ENCODE data around the gene NPM1. TPM values are rescaled to one million over a fixed set of nuclear protein-coding genes. Genes with fewer than 3 reads are reported as not detected.

The NPM1 gene
- total and polyA plus RNA-seq, 2 donors (not counting 1 experiment from before 2014, with no cell fraction given) = 158 to 920 TPM

DNA sequence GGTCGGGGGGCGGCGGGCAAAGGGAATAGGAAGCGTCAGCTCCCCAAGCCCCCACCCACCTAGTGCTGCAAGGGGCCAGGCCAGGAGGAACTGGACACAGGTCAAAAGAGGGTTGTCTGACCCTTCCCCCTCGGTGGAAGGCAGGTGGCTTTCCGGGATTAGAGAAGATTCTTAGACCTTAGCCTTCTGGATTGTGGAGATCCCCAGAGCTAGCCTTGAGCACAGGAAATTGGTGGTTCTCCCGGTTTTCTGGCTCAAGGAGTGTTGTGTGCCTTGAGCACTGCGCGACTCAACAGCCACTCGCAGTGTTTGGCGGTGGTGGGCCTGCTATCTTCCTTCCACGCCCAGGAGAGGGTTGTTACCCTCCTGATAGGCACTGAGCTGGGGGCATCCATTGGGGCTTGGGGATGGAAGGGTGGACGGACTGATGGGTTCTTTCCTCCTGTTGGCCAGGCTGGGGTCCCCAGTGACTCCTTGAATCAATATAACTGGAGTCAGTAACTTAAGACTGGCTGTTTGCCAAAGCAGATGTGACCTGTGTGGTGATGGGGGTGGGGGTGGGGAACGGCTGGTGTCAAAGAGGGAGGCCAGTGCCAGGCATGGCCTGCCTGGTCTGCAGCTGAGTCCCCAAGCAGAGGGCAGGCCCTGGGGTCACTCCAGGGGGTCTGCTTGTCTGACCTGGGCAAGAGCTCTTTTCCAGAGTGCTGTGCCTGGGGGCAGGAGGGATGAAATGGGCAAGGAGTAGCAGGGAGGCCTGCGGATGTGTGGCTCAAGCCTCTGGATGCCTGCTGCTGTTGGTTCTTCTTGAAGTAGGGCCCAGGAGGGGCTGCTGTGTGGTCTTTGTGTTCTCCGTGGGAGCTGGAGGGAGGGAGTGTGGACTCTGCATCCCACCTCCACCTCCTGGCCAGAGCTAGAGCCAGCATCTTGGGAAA, 33.9 kb downstream of the NPM1 start:
- H3K9ac ChIP-seq (ENCODE audit: low read length) = no peak overlapping the region
- H3K4me3 ChIP-seq (ENCODE audit: control extremely low read depth in 1 of 5, extremely low read depth in 1 of 5, insufficient read depth in 1 of 5, low read depth in 2 of 5, low read length in 4 of 5) = no peak overlapping the region
- peaks cover 20 to 22% of the 10 kb centered on the region in 2 donors for H3K4me1 ChIP-seq (ENCODE audit: control insufficient read depth in 2 of 2, insufficient read depth in 2 of 2, low read length in 2 of 2)
- Mint-ChIP-seq H3K9me3 (ENCODE audit: insufficient read depth) (no peaks in the 10 kb centered on the region), H3K27ac (no peak overlapping the region), H3K4me1 (peaks cover 12% of the 10 kb centered on the region), H3K27me3 (peaks cover 25% of the 10 kb centered on the region), H3K4me3 (peak overlapping the region; percentile 53)
- no peaks in the 10 kb centered on the region for H3K36me3 ChIP-seq (replicated peaks in 1 of 2; ENCODE audit: control extremely low read depth in 1 of 2, control insufficient read depth in 1 of 2, extremely low read depth in 1 of 2, insufficient read depth in 2 of 2, low read length in 1 of 2)
- CTCF ChIA-PET = interaction anchor here (1.6 kb wide), 1 partner anchor 8 kb away, joined by 4 read pairs; no protein-coding TSS in a partner anchor
- H3K27ac ChIP-seq (ENCODE audit: low read length in 2 of 2) = no peak overlapping the region
- 78% methylated on average over 14 of the region's 16 CpGs for WGBS (ENCODE audit: insufficient coverage)
- DNase-seq (no peak), ATAC-seq (ENCODE audit: low read depth) (no peak)
- no peaks in the 10 kb centered on the region for H4K20me1 ChIP-seq (ENCODE audit: control insufficient read depth, insufficient read depth, low read length, poor library complexity, severe bottlenecking)
- H3K27me3 ChIP-seq (replicated peaks in 1 of 4; ENCODE audit: control extremely low read depth in 1 of 4, control insufficient read depth in 3 of 4, insufficient read depth in 4 of 4, low read length in 3 of 4) = peaks cover 0 to 31% (median 8%) of the 10 kb centered on the region in 4 experiments
- no peaks in the 10 kb centered on the region for H3K9me3 ChIP-seq (ENCODE audit: control extremely low read depth in 1 of 3, control insufficient read depth in 2 of 3, insufficient read depth in 1 of 3, low read length in 2 of 3)
- no peak overlapping the region for H2AFZ ChIP-seq (ENCODE audit: insufficient read depth, low read depth, low read length, poor library complexity, severe bottlenecking)
- no peak overlapping the region for H3K4me2 ChIP-seq (replicated peaks; ENCODE audit: low read depth, low read length, poor library complexity, severe bottlenecking)
- POLR2A ChIA-PET = no interaction called here
- TF ChIP-seq, protein P1, sequence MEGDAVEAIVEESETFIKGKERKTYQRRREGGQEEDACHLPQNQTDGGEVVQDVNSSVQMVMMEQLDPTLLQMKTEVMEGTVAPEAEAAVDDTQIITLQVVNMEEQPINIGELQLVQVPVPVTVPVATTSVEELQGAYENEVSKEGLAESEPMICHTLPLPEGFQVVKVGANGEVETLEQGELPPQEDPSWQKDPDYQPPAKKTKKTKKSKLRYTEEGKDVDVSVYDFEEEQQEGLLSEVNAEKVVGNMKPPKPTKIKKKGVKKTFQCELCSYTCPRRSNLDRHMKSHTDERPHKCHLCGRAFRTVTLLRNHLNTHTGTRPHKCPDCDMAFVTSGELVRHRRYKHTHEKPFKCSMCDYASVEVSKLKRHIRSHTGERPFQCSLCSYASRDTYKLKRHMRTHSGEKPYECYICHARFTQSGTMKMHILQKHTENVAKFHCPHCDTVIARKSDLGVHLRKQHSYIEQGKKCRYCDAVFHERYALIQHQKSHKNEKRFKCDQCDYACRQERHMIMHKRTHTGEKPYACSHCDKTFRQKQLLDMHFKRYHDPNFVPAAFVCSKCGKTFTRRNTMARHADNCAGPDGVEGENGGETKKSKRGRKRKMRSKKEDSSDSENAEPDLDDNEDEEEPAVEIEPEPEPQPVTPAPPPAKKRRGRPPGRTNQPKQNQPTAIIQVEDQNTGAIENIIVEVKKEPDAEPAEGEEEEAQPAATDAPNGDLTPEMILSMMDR (IDR thresholded peaks at IDR 0.05) = no peak
- TF ChIP-seq EZH2 (IDR thresholded peaks at IDR 0.05; ENCODE audit: borderline replicate concordance, insufficient read depth, low read depth, low read length, poor library complexity, severe bottlenecking) = no peak
- intact Hi-C loops (cut with micrococcal nuclease) = no loop called here
- H3K79me2 ChIP-seq (ENCODE audit: control insufficient read depth, insufficient read depth, low read length) = no peaks in the 10 kb centered on the region

DNA sequence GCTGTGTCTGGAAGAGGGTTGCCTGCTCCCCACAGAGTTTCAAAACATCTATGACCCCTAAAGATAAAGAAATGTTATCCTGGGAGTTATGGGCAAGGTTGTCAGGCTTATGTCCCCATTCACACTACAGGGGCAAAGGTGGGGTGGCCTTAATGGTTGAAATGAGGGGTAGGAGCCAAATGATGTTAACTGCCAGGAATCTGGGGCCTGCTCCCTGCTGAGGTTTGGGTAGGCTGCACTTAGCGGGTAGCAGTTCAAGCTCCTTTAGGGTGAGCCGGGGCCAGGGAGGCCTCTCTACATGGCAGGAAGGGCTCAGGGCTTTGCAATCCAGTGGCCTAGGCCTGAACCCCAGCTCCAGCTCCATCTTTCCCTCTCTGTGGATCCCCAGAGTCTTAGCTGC, 34.8 kb downstream of the NPM1 start:
- POLR2A ChIA-PET = interaction anchor here (0.6 kb wide), 1 partner anchor 22 kb away, joined by 3 read pairs; no protein-coding TSS in a partner anchor
- no peak overlapping the region for H2AFZ ChIP-seq (ENCODE audit: insufficient read depth, low read depth, low read length, poor library complexity, severe bottlenecking)
- no peak for ATAC-seq (ENCODE audit: low read depth)
- CTCF ChIA-PET = interaction anchor here (1.6 kb wide), 1 partner anchor 9 kb away, joined by 4 read pairs; no protein-coding TSS in a partner anchor
- no peak overlapping the region for H3K9ac ChIP-seq (ENCODE audit: low read length)
- H3K27ac Mint-ChIP-seq = no peak overlapping the region
- H3K4me3 Mint-ChIP-seq = no peak overlapping the region
- H3K27me3 Mint-ChIP-seq = peaks cover 25% of the 10 kb centered on the region
- no peak for DNase-seq
- H3K79me2 ChIP-seq (ENCODE audit: control insufficient read depth, insufficient read depth, low read length) = no peaks in the 10 kb centered on the region
- H4K20me1 ChIP-seq (ENCODE audit: control insufficient read depth, insufficient read depth, low read length, poor library complexity, severe bottlenecking) = no peaks in the 10 kb centered on the region
- H3K4me3 ChIP-seq (ENCODE audit: control extremely low read depth in 1 of 5, extremely low read depth in 1 of 5, insufficient read depth in 1 of 5, low read depth in 2 of 5, low read length in 4 of 5) = no peak overlapping the region
- peaks cover 20 to 22% of the 10 kb centered on the region in 2 donors for H3K4me1 ChIP-seq (ENCODE audit: control insufficient read depth in 2 of 2, insufficient read depth in 2 of 2, low read length in 2 of 2)
- no peaks in the 10 kb centered on the region for H3K9me3 Mint-ChIP-seq (ENCODE audit: insufficient read depth)
- H3K9me3 ChIP-seq (ENCODE audit: control extremely low read depth in 1 of 3, control insufficient read depth in 2 of 3, insufficient read depth in 1 of 3, low read length in 2 of 3) = no peaks in the 10 kb centered on the region
- WGBS (ENCODE audit: insufficient coverage) = 100% methylated on average over 2 of the region's 2 CpGs
- no peak overlapping the region for H3K4me2 ChIP-seq (replicated peaks; ENCODE audit: low read depth, low read length, poor library complexity, severe bottlenecking)
- intact Hi-C loops (cut with micrococcal nuclease) = no loop called here
- H3K4me1 Mint-ChIP-seq = peaks cover 12% of the 10 kb centered on the region
- H3K27me3 ChIP-seq (replicated peaks in 1 of 4; ENCODE audit: control extremely low read depth in 1 of 4, control insufficient read depth in 3 of 4, insufficient read depth in 4 of 4, low read length in 3 of 4) = peaks cover 0 to 31% (median 8%) of the 10 kb centered on the region in 4 experiments
- H3K27ac ChIP-seq (ENCODE audit: low read length in 2 of 2) = no peak overlapping the region
- H3K36me3 ChIP-seq (replicated peaks in 1 of 2; ENCODE audit: control extremely low read depth in 1 of 2, control insufficient read depth in 1 of 2, extremely low read depth in 1 of 2, insufficient read depth in 2 of 2, low read length in 1 of 2) = no peaks in the 10 kb centered on the region
- TF ChIP-seq, protein P1 (IDR thresholded peaks at IDR 0.05) = no peak
- no peak for TF ChIP-seq EZH2 (IDR thresholded peaks at IDR 0.05; ENCODE audit: borderline replicate concordance, insufficient read depth, low read depth, low read length, poor library complexity, severe bottlenecking)

Measured in B cell (primary cell).